H1 (cell line): ENCODE data around the gene ORC5. TPM values are rescaled to one million over a fixed set of nuclear protein-coding genes. Genes with fewer than 3 reads are reported as not detected.

ENCODE experiments used
- CBX8 ChIP-seq: fragments of 300-800, 300-1000 bp; sonication (generic); IDR thresholded peaks from 2 replicates; pipeline ENCODE4 v1.7.1; 2016; ENCODE audit warnings: low read depth, low read length, borderline replicate concordance
- FOSL1 ChIP-seq: IDR thresholded peaks from 2 replicates; pipeline ENCODE4 v1.6.1; 2011; ENCODE audit warnings: mild to moderate bottlenecking, low read depth, low read length, moderate library complexity; ENCODE audit not compliant: insufficient read depth
- KDM4A ChIP-seq: IDR thresholded peaks from one replicate; pipeline ENCODE4 v1.7.1; 2012; ENCODE audit warnings: low read depth, mild to moderate bottlenecking, moderate library complexity, low read length, inconsistent platforms; ENCODE audit not compliant: severe bottlenecking
- POLR2AphosphoS5 ChIP-seq: IDR thresholded peaks from 2 replicates; pipeline ENCODE4 v1.6.1; 2011; ENCODE audit warnings: low read depth, low read length
- SP4 ChIP-seq: IDR thresholded peaks from 2 replicates; pipeline ENCODE4 v1.6.1; 2012; ENCODE audit warnings: low read length, inconsistent platforms
- TAF7 ChIP-seq: optimal IDR thresholded peaks from 2 replicates; pipeline ENCODE3; 2011; ENCODE audit warnings: low read depth, mild to moderate bottlenecking, inconsistent platforms, low read length, moderate library complexity, borderline replicate concordance
- polyA plus RNA-seq, 7 experiments: library from polyadenylated mRNA; depleted of rRNA in 3 of 7; stranded (reverse) in 5 of 7; unstranded in 2 of 7; fragments of >200 nt in 5 of 7; fragments of 200-250 nt in 2 of 7; gene quantifications; 1 replicate in 5 of 7; 2 replicates in 1 of 7; 4 replicates in 1 of 7; pipeline versions ENCODE4 v1.2.1 to v1.2.3, GENCODE V29; 2011 to 2013; ENCODE audit warnings: missing spikeins in 2 of 7, mixed read lengths in 2 of 7
- total RNA-seq: library from RNA; stranded (reverse); fragmentation: NEBNext Ultra II Directional; extraction: Animal tissue kit (Norgen Biotek cat#: 25700); gene quantifications from 2 replicates; pipeline ENCODE4 v1.2.1, GENCODE V29; 2021

ORC5 gene
- total and polyA plus RNA-seq, 2 of the 8 experiments (the other 6 are each of a cell fraction or from before 2014, with no cell fraction given) = 7.7 to 19.9 TPM

- TF ChIP-seq TAF7 = no peak
- no peak for TF ChIP-seq SP4
- no peak for TF ChIP-seq CBX8
- no peak for TF ChIP-seq KDM4A
- no peak for TF ChIP-seq FOSL1
- TF ChIP-seq POLR2AphosphoS5 = no peak
Observed at GRCh38 chr7:104135760-104136558, 71.9 kb downstream of the ORC5 start (continued).
